Kidney capillary endothelial cell (primary cell): Measurements from ENCODE around the gene CLCN6.
"Not testable (repeated sequence)": the region's sequence is repeated elsewhere in the genome, so short reads cannot be mapped to it uniquely, and the experiment has no call there.

Experiments
- DNase-seq: peaks from one replicate; pipeline ENCODE4 v3.0.0-alpha.2; 2018; ENCODE audit warnings: low spot score

CLCN6 gene

GRCh38 chr1:11796036-11796828, 9.8 kb upstream of the CLCN6 start:
- no peak for DNase-seq

- DNase-seq = peak; percentile 48
These were observed 8.3 kb upstream of the CLCN6 start for GRCh38 chr1:11797525-11798216.

GRCh38 chr1:11799099-11799498, 6.9 kb upstream of the CLCN6 start:
- no peak for DNase-seq

- no peak for DNase-seq
These were observed 6.1 kb upstream of the CLCN6 start for GRCh38 chr1:11799896-11800295.

GRCh38 chr1:11800391-11800755, 5.6 kb upstream of the CLCN6 start:
- no peak for DNase-seq

- DNase-seq = no peak
These were observed 5.1 kb upstream of the CLCN6 start for GRCh38 chr1:11800756-11801433.

- DNase-seq = no peak
These were observed 3.4 kb upstream of the CLCN6 start for GRCh38 chr1:11802616-11802972.

GRCh38 chr1:11802973-11803885, 2.8 kb upstream of the CLCN6 start:
- peak; percentile 60 for DNase-seq

GRCh38 chr1:11803924-11804665, 1.9 kb upstream of the CLCN6 start:
- not testable (repeated sequence) for DNase-seq

- no peak for DNase-seq
These were observed 1.1 kb upstream of the CLCN6 start for GRCh38 chr1:11804666-11805421.

- peak; percentile 28 for DNase-seq
These were observed 431 bp downstream of the CLCN6 start for GRCh38 chr1:11806307-11806936.

- no peak for DNase-seq
These were observed 1.1 kb downstream of the CLCN6 start for GRCh38 chr1:11807133-11807532.

GRCh38 chr1:11813021-11813420, 7.0 kb downstream of the CLCN6 start:
- DNase-seq = no peak

GRCh38 chr1:11817192-11817591, 11.2 kb downstream of the CLCN6 start:
- DNase-seq = no peak

- DNase-seq = no peak
These were observed 16.1 kb downstream of the CLCN6 start for GRCh38 chr1:11822091-11822490.

- no peak for DNase-seq
These were observed 17.6 kb downstream of the CLCN6 start for GRCh38 chr1:11823366-11824137.

GRCh38 chr1:11825131-11825530, 19.1 kb downstream of the CLCN6 start:
- DNase-seq = no peak

- DNase-seq = no peak
These were observed 21.0 kb downstream of the CLCN6 start for GRCh38 chr1:11826946-11827345.

GRCh38 chr1:11828511-11828910, 22.5 kb downstream of the CLCN6 start:
- no peak for DNase-seq
